HCT116 (cell line): ENCODE data around the gene PAX5. TPM values are rescaled to one million over a fixed set of nuclear protein-coding genes. Genes with fewer than 3 reads are reported as not detected.

ENCODE experiments used
- ATAC-seq: fragments of 200-7000 bp; cut with Tn5 transposase; 2 replicates; pipeline ENCODE4 v1.9.1; 2020; ENCODE audit warnings: mild to moderate bottlenecking, moderate library complexity
- BruUV-seq: library from RNA; stranded (reverse); fragments of 400-500 nt; replicated peaks from 2 replicates; lab custom pipeline; 2021; lab: Mats Ljungman, UMichigan
- CTCF ChIA-PET: fragments of 300-600 bp; sonication (Branson Sonifier 250); formaldehyde crosslinking; loops from one replicate; lab custom pipeline; 2021; ENCODE audit warnings: antibody characterized with exemption; lab: Charles Lee
- POLR2A ChIA-PET: fragments of 300-600, 350-600 bp; sonication (Branson Sonifier 250); formaldehyde crosslinking; loops from one replicate; lab custom pipeline; 2021; ENCODE audit warnings: antibody characterized with exemption; lab: Charles Lee
- RAD21 ChIA-PET, 2 experiments: fragments of 300-600 bp; sonication (Branson Sonifier 250); formaldehyde crosslinking; loops; one replicate each; lab custom pipeline; 2023; ENCODE audit warnings: low total read pairs in 2 of 2; ENCODE audit not compliant: uncharacterized antibody in 2 of 2, unreplicated experiment in 2 of 2, low non-redundant PET in 1 of 2; lab: Charles Lee
- DNase-seq: peaks from one replicate; pipeline ENCODE4 v3.0.0-alpha.2; 2010; ENCODE audit warnings: low read depth, low spot score
- H2AFZ ChIP-seq: fragments of 200-600 bp; shearing (Covaris generic), sonication (generic); 2 replicates; pipeline ENCODE4 v1.6.1; 2017; ENCODE audit warnings: low read depth, mixed run types, mixed read lengths, antibody characterized with exemption, low read length; ENCODE audit not compliant: poor library complexity, severe bottlenecking
- H3K27ac ChIP-seq: 2 replicates; pipeline ENCODE4 v1.5.1; 2012; ENCODE audit warnings: low read depth, low read length
- H3K27me3 ChIP-seq: fragments of 200-600 bp; sonication (generic); 2 replicates; pipeline ENCODE4 v1.6.1; 2016; ENCODE audit warnings: mixed run types, low read length, mixed read lengths; ENCODE audit not compliant: insufficient read depth
- H3K36me3 ChIP-seq, 2 experiments: fragments of 200-500 bp in 1 of 2; fragments of 200-600 bp in 1 of 2; sonication (Bioruptor generic) in 1 of 2; sonication (generic) in 1 of 2; 2 replicates each; pipeline versions ENCODE4 v1.5.1 to v1.6.1; 2014 to 2016; ENCODE audit warnings: low read length in 2 of 2, inconsistent platforms in 1 of 2, mixed read lengths in 1 of 2, mixed run types in 1 of 2; ENCODE audit not compliant: insufficient read depth in 2 of 2, control insufficient read depth in 1 of 2
- H3K4me1 ChIP-seq, 2 experiments: fragments of 200-600 bp in 1 of 2; sonication (generic) in 1 of 2; 2 replicates each; pipeline versions ENCODE4 v1.5.1 to v1.6.1; 2012 to 2017; ENCODE audit warnings: low read length in 2 of 2, inconsistent platforms in 1 of 2, mild to moderate bottlenecking in 1 of 2, mixed read lengths in 1 of 2, mixed run types in 1 of 2, moderate library complexity in 1 of 2; ENCODE audit not compliant: insufficient read depth in 2 of 2, control insufficient read depth in 1 of 2
- H3K4me2 ChIP-seq: fragments of 200-600 bp; sonication (generic); 2 replicates; pipeline ENCODE4 v1.6.1; 2017; ENCODE audit warnings: mixed run types, low read length, mixed read lengths
- H3K4me3 ChIP-seq, 2 experiments: fragments of 200-600 bp in 1 of 2; sonication (generic) in 1 of 2; replicated peaks in 1 of 2; 2 replicates each; pipeline ENCODE4 v1.5.1; 2011 to 2016; ENCODE audit warnings: low read length in 2 of 2, control low read depth in 1 of 2, low read depth in 1 of 2, mild to moderate bottlenecking in 1 of 2, mixed read lengths in 1 of 2, mixed run types in 1 of 2
- H3K79me2 ChIP-seq: fragments of 200-600 bp; sonication (generic); 2 replicates; pipeline ENCODE4 v1.6.1; 2017; ENCODE audit warnings: mild to moderate bottlenecking, mixed run types, low read length, moderate library complexity, mixed read lengths; ENCODE audit not compliant: insufficient read depth
- H3K9ac ChIP-seq: fragments of 200-600 bp; sonication (generic); 2 replicates; pipeline ENCODE4 v1.6.1; 2016; ENCODE audit warnings: low read length, mixed read lengths
- H3K9me2 ChIP-seq: fragments of 200-600 bp; sonication (generic), shearing (Covaris generic); 2 replicates; pipeline ENCODE4 v1.6.1; 2017; ENCODE audit warnings: mixed run types, mild to moderate bottlenecking, moderate library complexity; ENCODE audit not compliant: insufficient read depth
- H3K9me3 ChIP-seq, 2 experiments: fragments of 200-500 bp in 1 of 2; fragments of 200-600 bp in 1 of 2; sonication (Bioruptor generic) in 1 of 2; sonication (generic) in 1 of 2; 2 replicates each; pipeline ENCODE4 v1.6.1; 2014 to 2017; ENCODE audit warnings: low read length in 2 of 2, mixed read lengths in 2 of 2, inconsistent platforms in 1 of 2, low read depth in 1 of 2, mild to moderate bottlenecking in 1 of 2, mixed run types in 1 of 2, moderate library complexity in 1 of 2; ENCODE audit not compliant: control insufficient read depth in 1 of 2, insufficient read depth in 1 of 2
- H4K20me1 ChIP-seq: fragments of 200-600 bp; sonication (generic), shearing (Covaris generic); 2 replicates; pipeline ENCODE4 v1.6.1; 2017; ENCODE audit warnings: mixed run types, mild to moderate bottlenecking, moderate library complexity; ENCODE audit not compliant: insufficient read depth
- CBX3 ChIP-seq: IDR thresholded peaks from 2 replicates; pipeline ENCODE4 v1.6.1; 2012; ENCODE audit warnings: low read depth
- CEBPB ChIP-seq: IDR thresholded peaks from 2 replicates; pipeline ENCODE4 v1.6.1; 2012; ENCODE audit warnings: low read depth
- EGR1 ChIP-seq: IDR thresholded peaks from 2 replicates; pipeline ENCODE4 v1.6.1; 2012; ENCODE audit warnings: low read depth
- EZH2 ChIP-seq: fragments of 200-600 bp; sonication (generic); IDR thresholded peaks from 2 replicates; pipeline ENCODE4 v1.6.1; 2017; ENCODE audit warnings: antibody characterized with exemption, mixed run types
- EZH2phosphoT487 ChIP-seq: fragments of 200-600 bp; IDR thresholded peaks from 2 replicates; pipeline ENCODE4 v1.6.1; 2018; ENCODE audit warnings: antibody characterized with exemption, borderline replicate concordance
- POLR2A ChIP-seq: IDR thresholded peaks from 2 replicates; pipeline ENCODE4 v1.7.0; 2011; ENCODE audit warnings: borderline replicate concordance; ENCODE audit not compliant: insufficient read depth, insufficient read length; ENCODE audit errors: extremely low read depth
- POLR2AphosphoS5 ChIP-seq: IDR thresholded peaks from 2 replicates; pipeline ENCODE4 v1.6.1; 2011; ENCODE audit warnings: mild to moderate bottlenecking, low read depth, low read length, moderate library complexity
- RAD21 ChIP-seq: IDR thresholded peaks from 2 replicates; pipeline ENCODE4 v1.6.1; 2012; ENCODE audit warnings: low read depth, mild to moderate bottlenecking
- SIN3A ChIP-seq: IDR thresholded peaks from 2 replicates; pipeline ENCODE4 v1.6.1; 2012; ENCODE audit warnings: low read depth
- SP1 ChIP-seq: IDR thresholded peaks from 2 replicates; pipeline ENCODE4 v1.6.1; 2012; ENCODE audit warnings: low read depth
- SRF ChIP-seq: IDR thresholded peaks from 2 replicates; pipeline ENCODE4 v1.6.1; 2012; ENCODE audit warnings: low read depth
- TCF7L2 ChIP-seq: IDR thresholded peaks from 2 replicates; pipeline ENCODE4 v1.7.0; 2011; ENCODE audit warnings: borderline replicate concordance, inconsistent platforms; ENCODE audit not compliant: insufficient read depth, insufficient read length; ENCODE audit errors: extremely low read depth
- ZFX ChIP-seq: fragments of 450-650 bp; IDR thresholded peaks from 2 replicates; pipeline ENCODE4 v1.6.1; 2017
- ZNF274 ChIP-seq: fragments of 200-500 bp; sonication (Bioruptor generic); IDR thresholded peaks from 2 replicates; pipeline ENCODE4 v1.6.1; 2014; ENCODE audit warnings: mild to moderate bottlenecking, low read depth, low read length, inconsistent platforms
- intact Hi-C: fragments of 100-400 bp; cut with micrococcal nuclease; formaldehyde crosslinking; loops from 2 replicates; pipeline ENCODE4 v1.10.0; 2022
- total RNA-seq: library from RNA; stranded (reverse); gene quantifications from one replicate; pipeline ENCODE4 v1.2.1, GENCODE V29; 2021; ENCODE audit not compliant: unreplicated experiment
- TF ChIP-seq, protein P1 (sequence below): IDR thresholded peaks from 2 replicates; pipeline ENCODE4 v1.6.1; 2012
- TF ChIP-seq, protein P2 (sequence below), 3 experiments: fragments of 200-600 bp in 1 of 3; sonication (generic) in 1 of 3; IDR thresholded peaks in 2 of 3; conservative IDR thresholded peaks in 1 of 3; 2 replicates each; pipeline ENCODE4 v1.5.1; 2012 to 2017; ENCODE audit warnings: low read depth in 2 of 3, low read length in 2 of 3, antibody characterized with exemption in 1 of 3, borderline replicate concordance in 1 of 3, control low read depth in 1 of 3, mild to moderate bottlenecking in 1 of 3, mixed read lengths in 1 of 3, mixed run types in 1 of 3, moderate library complexity in 1 of 3; ENCODE audit not compliant: insufficient read depth in 1 of 3
- TF ChIP-seq, protein P3 (sequence below): IDR thresholded peaks from 2 replicates; pipeline ENCODE4 v1.6.1; 2012; ENCODE audit warnings: low read depth
- TF ChIP-seq, protein P4 (sequence below): IDR thresholded peaks from 2 replicates; pipeline ENCODE4 v1.6.1; 2011; ENCODE audit warnings: mild to moderate bottlenecking, low read length, moderate library complexity; ENCODE audit not compliant: insufficient replicate concordance; ENCODE audit errors: extremely low read depth
- TF ChIP-seq, protein P5 (sequence below): IDR thresholded peaks from 2 replicates; pipeline ENCODE4 v1.6.1; 2012

Gene PAX5
- total RNA-seq, 1 experiment from 2014 or later: 0.17 TPM

- no peaks in the 10 kb centered on the region for H3K4me1 ChIP-seq
- H4K20me1 ChIP-seq: no peaks in the 10 kb centered on the region
- no peaks in the 10 kb centered on the region for H3K79me2 ChIP-seq
- no peak overlapping the region for H2AFZ ChIP-seq
- RAD21 ChIA-PET: no interaction called here
- H3K4me3 ChIP-seq: no peak overlapping the region
- H3K9ac ChIP-seq: no peak overlapping the region
- TF ChIP-seq POLR2A: no peak
- TF ChIP-seq, protein P1, sequence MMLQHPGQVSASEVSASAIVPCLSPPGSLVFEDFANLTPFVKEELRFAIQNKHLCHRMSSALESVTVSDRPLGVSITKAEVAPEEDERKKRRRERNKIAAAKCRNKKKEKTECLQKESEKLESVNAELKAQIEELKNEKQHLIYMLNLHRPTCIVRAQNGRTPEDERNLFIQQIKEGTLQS: no peak
- no peak for TF ChIP-seq SP1
- TF ChIP-seq, protein P2, sequence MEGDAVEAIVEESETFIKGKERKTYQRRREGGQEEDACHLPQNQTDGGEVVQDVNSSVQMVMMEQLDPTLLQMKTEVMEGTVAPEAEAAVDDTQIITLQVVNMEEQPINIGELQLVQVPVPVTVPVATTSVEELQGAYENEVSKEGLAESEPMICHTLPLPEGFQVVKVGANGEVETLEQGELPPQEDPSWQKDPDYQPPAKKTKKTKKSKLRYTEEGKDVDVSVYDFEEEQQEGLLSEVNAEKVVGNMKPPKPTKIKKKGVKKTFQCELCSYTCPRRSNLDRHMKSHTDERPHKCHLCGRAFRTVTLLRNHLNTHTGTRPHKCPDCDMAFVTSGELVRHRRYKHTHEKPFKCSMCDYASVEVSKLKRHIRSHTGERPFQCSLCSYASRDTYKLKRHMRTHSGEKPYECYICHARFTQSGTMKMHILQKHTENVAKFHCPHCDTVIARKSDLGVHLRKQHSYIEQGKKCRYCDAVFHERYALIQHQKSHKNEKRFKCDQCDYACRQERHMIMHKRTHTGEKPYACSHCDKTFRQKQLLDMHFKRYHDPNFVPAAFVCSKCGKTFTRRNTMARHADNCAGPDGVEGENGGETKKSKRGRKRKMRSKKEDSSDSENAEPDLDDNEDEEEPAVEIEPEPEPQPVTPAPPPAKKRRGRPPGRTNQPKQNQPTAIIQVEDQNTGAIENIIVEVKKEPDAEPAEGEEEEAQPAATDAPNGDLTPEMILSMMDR (IDR thresholded peaks at IDR 0.05 in 2 of 3, conservative IDR thresholded peaks at IDR 0.05 in 1 of 3; ENCODE audit: borderline replicate concordance in 1 of 3, insufficient read depth in 1 of 3, low read depth in 2 of 3, low read length in 2 of 3): no peak
- TF ChIP-seq SIN3A: no peak
- TF ChIP-seq CBX3: no peak
- TF ChIP-seq, protein P3, sequence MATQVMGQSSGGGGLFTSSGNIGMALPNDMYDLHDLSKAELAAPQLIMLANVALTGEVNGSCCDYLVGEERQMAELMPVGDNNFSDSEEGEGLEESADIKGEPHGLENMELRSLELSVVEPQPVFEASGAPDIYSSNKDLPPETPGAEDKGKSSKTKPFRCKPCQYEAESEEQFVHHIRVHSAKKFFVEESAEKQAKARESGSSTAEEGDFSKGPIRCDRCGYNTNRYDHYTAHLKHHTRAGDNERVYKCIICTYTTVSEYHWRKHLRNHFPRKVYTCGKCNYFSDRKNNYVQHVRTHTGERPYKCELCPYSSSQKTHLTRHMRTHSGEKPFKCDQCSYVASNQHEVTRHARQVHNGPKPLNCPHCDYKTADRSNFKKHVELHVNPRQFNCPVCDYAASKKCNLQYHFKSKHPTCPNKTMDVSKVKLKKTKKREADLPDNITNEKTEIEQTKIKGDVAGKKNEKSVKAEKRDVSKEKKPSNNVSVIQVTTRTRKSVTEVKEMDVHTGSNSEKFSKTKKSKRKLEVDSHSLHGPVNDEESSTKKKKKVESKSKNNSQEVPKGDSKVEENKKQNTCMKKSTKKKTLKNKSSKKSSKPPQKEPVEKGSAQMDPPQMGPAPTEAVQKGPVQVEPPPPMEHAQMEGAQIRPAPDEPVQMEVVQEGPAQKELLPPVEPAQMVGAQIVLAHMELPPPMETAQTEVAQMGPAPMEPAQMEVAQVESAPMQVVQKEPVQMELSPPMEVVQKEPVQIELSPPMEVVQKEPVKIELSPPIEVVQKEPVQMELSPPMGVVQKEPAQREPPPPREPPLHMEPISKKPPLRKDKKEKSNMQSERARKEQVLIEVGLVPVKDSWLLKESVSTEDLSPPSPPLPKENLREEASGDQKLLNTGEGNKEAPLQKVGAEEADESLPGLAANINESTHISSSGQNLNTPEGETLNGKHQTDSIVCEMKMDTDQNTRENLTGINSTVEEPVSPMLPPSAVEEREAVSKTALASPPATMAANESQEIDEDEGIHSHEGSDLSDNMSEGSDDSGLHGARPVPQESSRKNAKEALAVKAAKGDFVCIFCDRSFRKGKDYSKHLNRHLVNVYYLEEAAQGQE: no peak
- no peak for TF ChIP-seq TCF7L2
- no peak for TF ChIP-seq EZH2phosphoT487
- TF ChIP-seq ZFX: no peak
- TF ChIP-seq EZH2: no peak
- TF ChIP-seq, protein P4, sequence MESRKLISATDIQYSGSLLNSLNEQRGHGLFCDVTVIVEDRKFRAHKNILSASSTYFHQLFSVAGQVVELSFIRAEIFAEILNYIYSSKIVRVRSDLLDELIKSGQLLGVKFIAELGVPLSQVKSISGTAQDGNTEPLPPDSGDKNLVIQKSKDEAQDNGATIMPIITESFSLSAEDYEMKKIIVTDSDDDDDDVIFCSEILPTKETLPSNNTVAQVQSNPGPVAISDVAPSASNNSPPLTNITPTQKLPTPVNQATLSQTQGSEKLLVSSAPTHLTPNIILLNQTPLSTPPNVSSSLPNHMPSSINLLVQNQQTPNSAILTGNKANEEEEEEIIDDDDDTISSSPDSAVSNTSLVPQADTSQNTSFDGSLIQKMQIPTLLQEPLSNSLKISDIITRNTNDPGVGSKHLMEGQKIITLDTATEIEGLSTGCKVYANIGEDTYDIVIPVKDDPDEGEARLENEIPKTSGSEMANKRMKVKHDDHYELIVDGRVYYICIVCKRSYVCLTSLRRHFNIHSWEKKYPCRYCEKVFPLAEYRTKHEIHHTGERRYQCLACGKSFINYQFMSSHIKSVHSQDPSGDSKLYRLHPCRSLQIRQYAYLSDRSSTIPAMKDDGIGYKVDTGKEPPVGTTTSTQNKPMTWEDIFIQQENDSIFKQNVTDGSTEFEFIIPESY: no peak
- TF ChIP-seq ZNF274: no peak
- TF ChIP-seq CEBPB: no peak
- TF ChIP-seq SRF: no peak
- TF ChIP-seq POLR2AphosphoS5: no peak
- no peak for TF ChIP-seq RAD21
- TF ChIP-seq EGR1: no peak
- TF ChIP-seq, protein P5, sequence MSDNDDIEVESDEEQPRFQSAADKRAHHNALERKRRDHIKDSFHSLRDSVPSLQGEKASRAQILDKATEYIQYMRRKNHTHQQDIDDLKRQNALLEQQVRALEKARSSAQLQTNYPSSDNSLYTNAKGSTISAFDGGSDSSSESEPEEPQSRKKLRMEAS: no peak
- TF ChIP-seq, all 23 proteins: peak for 0
- no TSS peak for BruUV-seq
- H3K9me2 ChIP-seq: no peaks in the 10 kb centered on the region
- no peaks in the 10 kb centered on the region for H3K36me3 ChIP-seq
- CTCF ChIA-PET: no interaction called here
- no peaks in the 10 kb centered on the region for H3K9me3 ChIP-seq
- no peak overlapping the region for H3K27ac ChIP-seq
- H3K27me3 ChIP-seq: peaks cover 12% of the 10 kb centered on the region
- DNase-seq (no peak), ATAC-seq (no peak)
- H3K4me2 ChIP-seq: no peak overlapping the region
- POLR2A ChIA-PET: no interaction called here
- intact Hi-C loops: no loop called here
Observed at GRCh38 chr9:36812556-36812955, 221.5 kb downstream of the PAX5 start.
